Skin of body (tissue), 2 donors: ENCODE results near the gene NPTXR. TPM values are rescaled to one million over a fixed set of nuclear protein-coding genes. Genes with fewer than 3 reads are reported as not detected.

Experiments
- DNase-seq: peaks from one replicate; lab custom pipeline; 2025; lab: John Stamatoyannopoulos, UW
- total RNA-seq: library from RNA; depleted of rRNA; stranded (reverse); fragments of >200 nt; gene quantifications from one replicate; pipeline ENCODE4 v1.2.3, GENCODE V29; 2014

Gene NPTXR
- total RNA-seq, 1 donor from 2014 or later = 2.5 TPM

GRCh38 chr22:38773363-38773946 is 70.4 kb downstream of the NPTXR start:
- no peak for DNase-seq

- no peak for DNase-seq
These were observed 71.3 kb downstream of the NPTXR start for GRCh38 chr22:38772623-38772873.

- no peak for DNase-seq
These were observed 73.4 kb downstream of the NPTXR start for GRCh38 chr22:38770257-38770949.

Other genes with a start within 250 kb of the NPTXR start
- 3.2 TPM for gene FAM227A, start 187.6 kb downstream of the NPTXR start, total RNA-seq
- gene CBY1, start 187.4 kb downstream of the NPTXR start, total RNA-seq = 18.0 TPM
- 33.5 TPM for gene TOMM22, start 162.1 kb downstream of the NPTXR start, total RNA-seq
- gene JOSD1, start 143.1 kb downstream of the NPTXR start, total RNA-seq = 35.5 TPM
- gene GTPBP1, start 138.1 kb downstream of the NPTXR start, total RNA-seq = 42.4 TPM
- 50.6 TPM for gene SUN2, start 88.0 kb downstream of the NPTXR start, total RNA-seq
- 9.5 TPM for gene DNAL4, start 49.9 kb downstream of the NPTXR start, total RNA-seq
- 18.0 TPM for gene CBX6, start 28.2 kb upstream of the NPTXR start, total RNA-seq
- gene APOBEC3A, start 113.6 kb upstream of the NPTXR start, total RNA-seq = 12.6 TPM
- gene APOBEC3B, start 138.3 kb upstream of the NPTXR start, total RNA-seq = 3.1 TPM
- 4.1 TPM for gene APOBEC3C, start 170.2 kb upstream of the NPTXR start, total RNA-seq
- 0.39 TPM for gene APOBEC3D, start 177.1 kb upstream of the NPTXR start, total RNA-seq
- 4.0 TPM for gene APOBEC3F, start 196.8 kb upstream of the NPTXR start, total RNA-seq
- 4.4 TPM for gene APOBEC3G, start 233.2 kb upstream of the NPTXR start, total RNA-seq